Embryonic facial prominence (tissue), 1 donor: Measurements from ENCODE around the gene EIF3C.
"Not testable (repeated sequence)": the region's sequence is repeated elsewhere in the genome, so short reads cannot be mapped to it uniquely, and the experiment has no call there.

ENCODE experiments used
- DNase-seq: peaks from one replicate; pipeline ENCODE4 v3.0.0-alpha.2; 2016; ENCODE audit errors: extremely low spot score

EIF3C gene

GRCh38 chr16:28711220-28712083 lies at the start of gene EIF3C:
Gene EIF3C (plus strand): TSS chr16:28711464. CDS start chr16:28711687, 223 bp downstream.
- DNase-seq, result not testable (repeated sequence)

GRCh38 chr16:28666264-28666663 lies 45.0 kb upstream of the EIF3C start:
- DNase-seq, result not testable (repeated sequence)

- not testable (repeated sequence) for DNase-seq
Measured at GRCh38 chr16:28667480-28667879, 43.8 kb upstream of the EIF3C start.

- not testable (repeated sequence) for DNase-seq
Measured at GRCh38 chr16:28668199-28668598, 43.1 kb upstream of the EIF3C start.

- DNase-seq, result not testable (repeated sequence)
Measured at GRCh38 chr16:28688327-28688952, 22.8 kb upstream of the EIF3C start.

GRCh38 chr16:28689425-28689824 lies 21.8 kb upstream of the EIF3C start:
- not testable (repeated sequence) for DNase-seq

- DNase-seq, result not testable (repeated sequence)
Measured at GRCh38 chr16:28691722-28692121, 19.5 kb upstream of the EIF3C start.

- DNase-seq, result not testable (repeated sequence)
Measured at GRCh38 chr16:28693257-28693950, 17.9 kb upstream of the EIF3C start.

- DNase-seq, result not testable (repeated sequence)
Measured at GRCh38 chr16:28699792-28700191, 11.5 kb upstream of the EIF3C start.

- DNase-seq, result not testable (repeated sequence)
Measured at GRCh38 chr16:28700349-28700748, 10.9 kb upstream of the EIF3C start.

GRCh38 chr16:28701384-28701783 lies 9.9 kb upstream of the EIF3C start:
- DNase-seq, result not testable (repeated sequence)

- not testable (repeated sequence) for DNase-seq
Measured at GRCh38 chr16:28704246-28704645, 7.0 kb upstream of the EIF3C start.

GRCh38 chr16:28722852-28723650 lies 11.8 kb downstream of the EIF3C start:
- not testable (repeated sequence) for DNase-seq

- DNase-seq, result not testable (repeated sequence)
Measured at GRCh38 chr16:28731253-28731652, 20.0 kb downstream of the EIF3C start.

GRCh38 chr16:28732455-28733124 lies 21.3 kb downstream of the EIF3C start:
- DNase-seq, result not testable (repeated sequence)

GRCh38 chr16:28739787-28740186 lies 28.5 kb downstream of the EIF3C start:
- not testable (repeated sequence) for DNase-seq

GRCh38 chr16:28740631-28741030 lies 29.4 kb downstream of the EIF3C start:
- not testable (repeated sequence) for DNase-seq

GRCh38 chr16:28741295-28741694 lies 30.0 kb downstream of the EIF3C start:
- not testable (repeated sequence) for DNase-seq

GRCh38 chr16:28746618-28747350 lies 35.5 kb downstream of the EIF3C start:
- DNase-seq, result not testable (repeated sequence)

GRCh38 chr16:28749997-28750465 lies 38.8 kb downstream of the EIF3C start:
- not testable (repeated sequence) for DNase-seq
